ENCODE results near the gene CST3. TPM values are rescaled to one million over a fixed set of nuclear protein-coding genes. Genes with fewer than 3 reads are reported as not detected.

The CST3 gene
- total RNA-seq, 2 experiments from 2014 or later, result 0.72 to 1.2 TPM

DNA sequence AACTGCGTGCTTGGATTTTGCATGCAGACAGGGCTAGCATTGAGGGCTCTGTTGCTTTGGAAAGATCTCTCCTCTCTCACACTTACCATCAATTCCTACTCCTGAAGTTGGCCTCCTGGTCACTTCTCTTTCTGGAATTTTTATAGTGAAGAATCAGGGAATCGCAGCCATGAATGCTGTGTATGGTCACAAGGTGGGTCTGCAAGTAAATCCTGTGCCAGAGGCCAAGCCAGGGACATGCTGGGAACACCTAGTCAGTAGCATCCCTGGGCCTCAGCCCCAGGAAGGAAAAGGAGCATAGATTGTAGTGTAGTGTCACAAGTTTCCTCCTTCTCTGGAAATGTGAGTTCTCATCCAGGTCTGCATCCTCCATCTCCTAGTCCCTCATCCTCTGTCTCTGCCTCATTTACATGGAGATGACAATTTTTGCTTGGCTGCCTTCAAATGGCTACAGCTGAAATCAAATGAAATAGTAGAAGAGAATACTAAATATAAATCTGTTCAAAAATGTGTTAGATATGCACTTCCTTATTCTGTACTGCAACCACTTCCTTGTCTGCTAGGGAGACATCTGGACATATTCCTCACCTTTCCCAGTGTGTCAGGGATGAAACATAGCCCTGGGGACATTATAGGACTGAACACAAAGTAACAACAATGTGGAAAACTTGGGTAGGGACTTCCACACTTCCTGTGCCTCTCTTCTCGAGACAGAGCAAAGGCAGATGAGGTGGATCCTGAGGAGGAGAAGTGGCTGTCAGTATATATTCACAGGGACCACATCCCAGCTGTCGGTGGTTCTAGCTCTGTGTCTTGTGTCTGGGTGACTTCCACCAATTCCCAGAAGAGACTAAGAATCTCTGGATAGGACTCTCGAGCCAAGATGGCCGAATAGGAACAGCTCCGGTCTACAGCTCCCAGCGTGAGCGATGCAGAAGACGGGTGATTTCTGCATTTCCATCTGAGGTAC lies 49.0 kb downstream of the CST3 start:
- ChIA-PET CTCF (no interaction called here), POLR2A (no interaction called here)
- Mint-ChIP-seq H3K9me3 (no peaks in the 10 kb centered on the region), H3K36me3 (ENCODE audit: low read depth) (no peaks in the 10 kb centered on the region), H3K27me3 (peaks cover 6% of the 10 kb centered on the region), H3K4me3 (no peak overlapping the region), H3K4me1 (ENCODE audit: low read depth) (peaks cover 4% of the 10 kb centered on the region), H3K27ac (no peak overlapping the region)
- intact Hi-C loops (cut with micrococcal nuclease), result no loop called here
- TF ChIP-seq CTCF (IDR thresholded peaks at IDR 0.05), result no peak
- DNase-seq, result no peak
- ATAC-seq, result no peak

DNA sequence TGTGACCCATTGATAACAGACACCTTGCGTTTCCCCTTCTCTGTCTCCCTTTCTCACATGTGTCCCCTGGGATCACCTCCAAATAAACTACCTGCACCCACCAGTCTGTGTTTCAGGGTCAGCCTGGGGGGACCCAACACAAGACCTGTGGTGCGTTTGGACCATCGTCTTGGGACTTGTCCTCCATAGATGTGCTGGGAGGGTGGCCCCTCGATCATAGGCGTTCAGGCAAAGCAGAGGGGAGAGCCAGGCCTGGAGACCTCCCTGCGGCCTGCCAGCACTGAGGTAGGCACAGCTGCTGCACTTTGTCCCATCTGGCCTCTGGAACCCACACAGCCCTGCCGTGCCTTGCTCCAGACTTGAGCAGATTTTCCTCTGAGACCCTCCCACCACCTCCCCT lies 50.1 kb downstream of the CST3 start:
- TF ChIP-seq CTCF (IDR thresholded peaks at IDR 0.05), result no peak
- Mint-ChIP-seq H3K9me3 (no peaks in the 10 kb centered on the region), H3K4me3 (no peak overlapping the region), H3K27me3 (peaks cover 6% of the 10 kb centered on the region), H3K27ac (no peak overlapping the region), H3K4me1 (ENCODE audit: low read depth) (peaks cover 4% of the 10 kb centered on the region), H3K36me3 (ENCODE audit: low read depth) (no peaks in the 10 kb centered on the region)
- ChIA-PET CTCF (no interaction called here), POLR2A (no interaction called here)
- intact Hi-C loops (cut with micrococcal nuclease), result no loop called here
- DNase-seq (no peak), ATAC-seq (no peak)

- no peak for ATAC-seq
- Mint-ChIP-seq H3K27me3 (peaks cover 10% of the 10 kb centered on the region), H3K4me1 (ENCODE audit: low read depth) (peaks cover 4% of the 10 kb centered on the region), H3K27ac (no peak overlapping the region), H3K9me3 (no peaks in the 10 kb centered on the region), H3K36me3 (ENCODE audit: low read depth) (no peaks in the 10 kb centered on the region), H3K4me3 (no peak overlapping the region)
- no peak for DNase-seq
- ChIA-PET POLR2A (no interaction called here), CTCF (interaction anchor here (1.2 kb wide), 1 partner anchor 20 kb away, joined by 3 read pairs; no protein-coding TSS in a partner anchor)
- no peak for TF ChIP-seq CTCF (IDR thresholded peaks at IDR 0.05)
- intact Hi-C loops (cut with micrococcal nuclease), result no loop called here
These were observed 50.8 kb downstream of the CST3 start for GRCh38 chr20:23586735-23587525.

DNA sequence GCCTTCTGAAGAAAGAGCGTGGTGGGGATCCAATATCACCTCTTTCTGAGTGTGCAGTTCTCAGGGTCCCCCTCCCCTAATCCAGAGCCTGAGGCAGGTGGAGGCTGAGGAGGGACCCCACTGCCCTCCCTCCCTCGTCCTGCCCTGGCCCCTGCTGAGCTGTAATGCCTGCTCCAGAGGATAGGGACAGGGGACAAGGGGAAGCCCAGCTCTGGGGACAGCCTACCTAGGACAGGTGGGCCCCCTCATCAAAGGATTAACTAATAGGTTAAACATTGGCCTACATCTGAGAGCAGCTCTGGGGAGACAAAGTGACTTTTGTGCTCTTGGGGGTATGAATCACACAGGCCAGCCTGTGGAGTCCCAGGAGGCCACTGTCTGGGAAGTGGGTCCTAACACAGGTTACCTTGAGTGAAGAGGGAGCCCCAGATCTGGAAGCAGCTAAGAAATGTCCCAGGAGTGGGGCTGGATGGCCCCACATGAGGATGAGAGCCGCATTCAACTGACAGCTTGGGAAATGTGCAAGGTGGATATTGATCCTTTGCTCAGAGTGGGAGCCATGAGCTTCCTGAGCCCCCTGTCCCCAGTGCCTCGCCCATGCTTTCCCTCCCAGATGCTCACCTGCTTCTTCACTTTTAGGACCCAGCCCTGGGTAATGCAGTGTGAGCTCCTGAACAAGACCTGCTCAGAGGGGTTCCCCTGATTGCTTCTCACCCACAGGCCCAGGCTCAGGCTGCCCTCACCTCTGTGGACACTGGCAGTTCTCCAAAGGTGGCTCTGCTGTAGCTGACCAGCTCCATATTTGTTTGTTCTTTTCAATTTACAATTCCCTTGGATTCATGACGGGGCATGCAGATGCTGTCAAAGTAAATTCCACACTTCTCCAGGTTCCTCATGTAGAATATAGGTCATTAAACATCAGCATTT lies 51.7 kb downstream of the CST3 start:
- DNase-seq (no peak), ATAC-seq (no peak)
- POLR2A ChIA-PET, result no interaction called here
- CTCF ChIA-PET, result interaction anchor here (1.2 kb wide), 1 partner anchor 21 kb away, joined by 3 read pairs; no protein-coding TSS in a partner anchor
- intact Hi-C loops (cut with micrococcal nuclease), result no loop called here
- Mint-ChIP-seq H3K27ac (no peak overlapping the region), H3K9me3 (no peaks in the 10 kb centered on the region), H3K4me3 (no peak overlapping the region), H3K27me3 (peaks cover 14% of the 10 kb centered on the region), H3K36me3 (ENCODE audit: low read depth) (no peaks in the 10 kb centered on the region), H3K4me1 (ENCODE audit: low read depth) (peaks cover 4% of the 10 kb centered on the region)
- TF ChIP-seq CTCF (IDR thresholded peaks at IDR 0.05), result no peak
